Measurements from ENCODE around the gene RIMKLB. TPM values are rescaled to one million over a fixed set of nuclear protein-coding genes. Genes with fewer than 3 reads are reported as not detected.

The RIMKLB gene
- total and polyA plus RNA-seq, 2 of the 4 experiments (the other 2 are of a cell fraction): 12.5 to 18.8 TPM

GRCh38 chr12:8779281-8779680 is 81.5 kb downstream of the RIMKLB start:
- TF ChIP-seq NFE2L2 (IDR thresholded peaks at IDR 0.05; ENCODE audit: low read depth, low read length) (no peak), FOS (IDR thresholded peaks at IDR 0.05; ENCODE audit: low read depth, low read length) (no peak), SMC3 (IDR thresholded peaks at IDR 0.05; ENCODE audit: low read depth, low read length) (no peak), POLR2A (IDR thresholded peaks at IDR 0.05; ENCODE audit: low read depth, low read length) (no peak), MAFK (IDR thresholded peaks at IDR 0.05; ENCODE audit: low read depth, low read length) (no peak), BHLHE40 (IDR thresholded peaks at IDR 0.05; ENCODE audit: low read depth, low read length) (no peak)
- dilution Hi-C loops (cut with HindIII; ENCODE audit: low sequenced_read_pairs, unreplicated experiment) (no loop called here), intact Hi-C loops (cut with micrococcal nuclease) (no loop called here), in situ Hi-C loops (cut with MboI; ENCODE audit: low sequenced_read_pairs) (no loop called here)
- Histone ChIP-seq H3K4ac (ENCODE audit: low read depth, low read length) (no peak overlapping the region), H3K14ac (replicated peaks; ENCODE audit: low read depth, low read length) (0 out of 2 replicates have a peak overlapping the region, but pooled peaks have one; percentile 14), H4K8ac (ENCODE audit: low read depth in 2 of 2, low read length in 2 of 2) (no peak overlapping the region), H3K4me1 (ENCODE audit: control insufficient read depth, insufficient read depth, low read length) (peaks cover 4% of the 10 kb centered on the region; the same call in 1 of the 2 replicates), H3K9ac (ENCODE audit: low read depth, low read length) (no peak overlapping the region), H3K27me3 (ENCODE audit: control insufficient read depth, insufficient read depth, low read length) (no peaks in the 10 kb centered on the region), H3K4me2 (ENCODE audit: low read depth, low read length) (no peak overlapping the region), H4K5ac (ENCODE audit: low read depth, low read length) (no peak overlapping the region), H3K18ac (ENCODE audit: low read depth, low read length) (no peak overlapping the region; the same call in 1 of the 2 replicates), H2BK5ac (ENCODE audit: low read depth, low read length, poor library complexity, severe bottlenecking) (no peak overlapping the region), H3K23ac (ENCODE audit: low read depth, low read length) (no peak overlapping the region), H3K36me3 (ENCODE audit: control insufficient read depth, insufficient read depth, low read length) (no peaks in the 10 kb centered on the region), H2BK120ac (ENCODE audit: low read depth, low read length) (no peak overlapping the region), H4K91ac (ENCODE audit: insufficient read depth, low read depth, low read length) (no peak overlapping the region), H3K56ac (ENCODE audit: extremely low read depth, insufficient read depth, low read length) (no peak overlapping the region), H2BK15ac (ENCODE audit: low read depth, low read length) (no peak overlapping the region), H3K9me1 (ENCODE audit: insufficient read depth, low read length) (peaks cover 3% of the 10 kb centered on the region; the same call in 1 of the 2 replicates), H3K9me3 (ENCODE audit: control insufficient read depth, insufficient read depth, low read length) (no peaks in the 10 kb centered on the region), H3K4me3 (ENCODE audit: insufficient read depth, low read depth, low read length) (no peak overlapping the region), H2AK5ac (ENCODE audit: low read depth, low read length) (no peak overlapping the region), H2AFZ (replicated peaks; ENCODE audit: low read length, poor library complexity) (no peak overlapping the region), H2AK9ac (replicated peaks; ENCODE audit: low read depth, low read length, poor library complexity) (peak overlapping the region; percentile 68), H4K20me1 (ENCODE audit: insufficient read depth, low read length) (no peaks in the 10 kb centered on the region), H3K79me1 (ENCODE audit: low read depth in 1 of 2, low read length in 2 of 2) (no peaks in the 10 kb centered on the region), H3K27ac (ENCODE audit: insufficient read depth, low read length) (no peak overlapping the region), H2BK20ac (ENCODE audit: low read depth, low read length) (no peak overlapping the region)
- WGBS, 2 experiments (ENCODE audit: extremely low coverage in 2 of 2, insufficient read length in 1 of 2): no CpG with 5 or more reads among the region's 4 CpGs
- no peak for ATAC-seq (ENCODE audit: low read depth)
- ChIA-PET CTCF (no interaction called here), POLR2A (ENCODE audit: unreplicated experiment) (no interaction called here)
- BruUV-seq (replicated peaks): no TSS peak
- DNase-seq: no peak
